Endothelial cell (in vitro differentiated cells): Measurements from ENCODE around the gene DSCAML1. TPM values are rescaled to one million over a fixed set of nuclear protein-coding genes. Genes with fewer than 3 reads are reported as not detected.

Experiments used
- DNase-seq: peaks from one replicate; pipeline ENCODE4 v3.0.0; 2021; ENCODE audit warnings: low spot score
- H3K27ac Mint-ChIP-seq: one replicate; pipeline ENCODE4 v1.8.0; 2021; ENCODE audit warnings: mixed read lengths, inconsistent platforms; ENCODE audit not compliant: unreplicated experiment
- H3K27me3 Mint-ChIP-seq: one replicate; pipeline ENCODE4 v1.8.0; 2021; ENCODE audit warnings: mild to moderate bottlenecking, moderate library complexity, mixed read lengths, inconsistent platforms; ENCODE audit not compliant: unreplicated experiment
- H3K36me3 Mint-ChIP-seq: one replicate; pipeline ENCODE4 v1.8.0; 2021; ENCODE audit warnings: mild to moderate bottlenecking, low read depth, mixed read lengths, inconsistent platforms; ENCODE audit not compliant: unreplicated experiment
- H3K4me1 Mint-ChIP-seq: one replicate; pipeline ENCODE4 v1.8.0; 2021; ENCODE audit warnings: mild to moderate bottlenecking, mixed read lengths, inconsistent platforms; ENCODE audit not compliant: unreplicated experiment
- H3K4me3 Mint-ChIP-seq: one replicate; pipeline ENCODE4 v1.8.0; 2021; ENCODE audit warnings: mild to moderate bottlenecking, mixed read lengths, inconsistent platforms; ENCODE audit not compliant: unreplicated experiment
- H3K9me3 Mint-ChIP-seq: one replicate; pipeline ENCODE4 v1.8.0; 2021; ENCODE audit warnings: mixed read lengths, inconsistent platforms; ENCODE audit not compliant: unreplicated experiment
- total RNA-seq: library from RNA; stranded (reverse); fragmentation: NEBNext Ultra II Directional; extraction: Animal tissue kit (Norgen Biotek cat#: 25700); gene quantifications from one replicate; pipeline ENCODE4 v1.2.1, GENCODE V29; 2021; ENCODE audit not compliant: unreplicated experiment
- TF ChIP-seq, protein P1 (sequence below): fragments of 200-600 bp; sonication (generic); IDR thresholded peaks from one replicate; pipeline ENCODE4 v1.5.0; 2021; ENCODE audit warnings: antibody characterized with exemption; ENCODE audit not compliant: unreplicated experiment

DSCAML1 gene
- total RNA-seq, 1 donor from 2014 or later, result 3.8 TPM

DNA sequence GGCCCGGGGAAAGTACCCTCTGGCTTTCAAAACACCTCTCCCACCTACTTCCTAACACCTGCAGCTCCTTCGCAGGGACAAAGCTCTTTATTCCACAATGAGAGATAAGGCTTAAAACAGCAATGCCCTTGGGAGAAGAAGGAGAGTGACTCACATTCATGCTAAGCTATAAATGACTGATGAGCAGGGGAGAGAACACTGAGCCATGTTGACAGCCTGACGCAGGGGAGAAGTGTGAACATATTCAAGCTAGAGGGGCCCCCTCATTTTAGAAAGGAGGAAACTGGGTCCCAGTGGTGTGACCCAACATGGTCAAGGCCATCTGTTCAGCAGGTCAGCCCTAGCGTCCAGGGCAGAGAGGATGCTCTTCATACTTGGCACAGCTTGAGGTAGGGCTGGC lies 171.8 kb downstream of the DSCAML1 start:
- H3K4me1 Mint-ChIP-seq, result no peaks in the 10 kb centered on the region
- no peak overlapping the region for H3K4me3 Mint-ChIP-seq
- TF ChIP-seq, protein P1, sequence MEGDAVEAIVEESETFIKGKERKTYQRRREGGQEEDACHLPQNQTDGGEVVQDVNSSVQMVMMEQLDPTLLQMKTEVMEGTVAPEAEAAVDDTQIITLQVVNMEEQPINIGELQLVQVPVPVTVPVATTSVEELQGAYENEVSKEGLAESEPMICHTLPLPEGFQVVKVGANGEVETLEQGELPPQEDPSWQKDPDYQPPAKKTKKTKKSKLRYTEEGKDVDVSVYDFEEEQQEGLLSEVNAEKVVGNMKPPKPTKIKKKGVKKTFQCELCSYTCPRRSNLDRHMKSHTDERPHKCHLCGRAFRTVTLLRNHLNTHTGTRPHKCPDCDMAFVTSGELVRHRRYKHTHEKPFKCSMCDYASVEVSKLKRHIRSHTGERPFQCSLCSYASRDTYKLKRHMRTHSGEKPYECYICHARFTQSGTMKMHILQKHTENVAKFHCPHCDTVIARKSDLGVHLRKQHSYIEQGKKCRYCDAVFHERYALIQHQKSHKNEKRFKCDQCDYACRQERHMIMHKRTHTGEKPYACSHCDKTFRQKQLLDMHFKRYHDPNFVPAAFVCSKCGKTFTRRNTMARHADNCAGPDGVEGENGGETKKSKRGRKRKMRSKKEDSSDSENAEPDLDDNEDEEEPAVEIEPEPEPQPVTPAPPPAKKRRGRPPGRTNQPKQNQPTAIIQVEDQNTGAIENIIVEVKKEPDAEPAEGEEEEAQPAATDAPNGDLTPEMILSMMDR, result no peak
- DNase-seq, result no peak
- H3K27ac Mint-ChIP-seq, result no peak overlapping the region
- H3K36me3 Mint-ChIP-seq, result no peaks in the 10 kb centered on the region
- H3K9me3 Mint-ChIP-seq, result no peaks in the 10 kb centered on the region
- peaks cover 4% of the 10 kb centered on the region for H3K27me3 Mint-ChIP-seq

DNA sequence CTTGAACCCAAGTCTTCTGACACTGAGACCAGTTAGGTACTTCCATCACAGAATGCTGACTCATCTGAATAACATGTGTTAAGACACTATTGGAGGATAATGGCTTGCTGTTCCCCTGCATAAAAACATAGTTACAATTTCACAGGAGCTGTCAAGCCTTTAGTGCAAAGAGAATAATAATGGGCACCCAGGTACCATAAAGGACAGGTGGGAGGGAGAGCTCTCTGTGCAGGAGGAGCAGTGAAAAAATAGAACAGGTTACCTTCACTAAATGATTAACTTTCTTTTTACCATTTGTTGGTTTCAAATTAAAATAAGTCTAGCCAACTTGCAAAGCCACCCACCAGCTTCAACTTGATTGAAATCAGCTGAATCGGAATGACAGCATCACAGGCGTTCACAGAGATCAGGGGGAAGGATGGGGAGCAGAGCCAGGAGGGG lies 173.2 kb downstream of the DSCAML1 start:
- Mint-ChIP-seq H3K4me3 (no peak overlapping the region), H3K4me1 (no peaks in the 10 kb centered on the region), H3K27ac (no peak overlapping the region), H3K27me3 (peaks cover 4% of the 10 kb centered on the region), H3K9me3 (no peaks in the 10 kb centered on the region), H3K36me3 (no peaks in the 10 kb centered on the region)
- DNase-seq, result no peak
- TF ChIP-seq, protein P1, result no peak

DNA sequence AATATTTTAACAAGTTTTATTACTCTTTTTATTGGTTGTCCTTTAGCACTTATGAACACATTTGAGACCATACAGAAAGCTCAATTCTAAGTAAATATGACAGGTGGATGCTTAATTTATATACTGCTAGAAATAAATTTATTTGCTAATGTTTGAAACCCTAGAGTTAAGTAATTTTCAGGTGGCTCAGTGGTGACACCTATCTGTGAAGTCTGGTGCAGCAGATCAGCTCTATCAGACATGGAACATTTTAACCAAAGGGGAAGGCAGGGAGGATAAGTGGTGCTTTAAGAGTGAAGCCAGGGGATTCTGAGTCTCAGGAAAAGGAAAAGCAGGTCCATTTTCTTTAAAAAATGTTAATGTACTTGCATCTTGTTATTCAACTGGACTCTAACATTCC lies 175.8 kb downstream of the DSCAML1 start:
- Mint-ChIP-seq H3K9me3 (no peaks in the 10 kb centered on the region), H3K4me1 (no peaks in the 10 kb centered on the region), H3K36me3 (no peaks in the 10 kb centered on the region), H3K4me3 (no peak overlapping the region), H3K27me3 (peaks cover 2% of the 10 kb centered on the region), H3K27ac (no peak overlapping the region)
- no peak for DNase-seq
- TF ChIP-seq, protein P1, result peak; percentile 58

DNA sequence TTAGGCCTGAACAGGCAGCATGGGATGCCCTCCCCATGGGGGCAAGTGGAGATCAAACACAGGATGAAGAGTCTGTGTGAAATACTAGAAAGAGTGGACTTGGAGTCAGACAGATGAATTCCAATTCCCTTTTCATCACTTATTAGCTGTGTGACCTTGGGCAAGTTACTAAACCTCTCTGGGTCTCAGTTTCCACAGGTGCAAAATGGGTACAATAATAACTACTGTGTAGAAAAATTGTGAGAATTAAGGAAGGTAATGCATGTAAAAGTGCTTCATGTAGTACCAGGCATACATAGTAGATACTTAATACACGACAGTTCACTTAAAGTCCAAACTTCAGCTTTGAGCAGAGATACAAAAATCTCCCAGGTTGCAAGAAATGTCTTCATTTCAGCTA lies 176.4 kb downstream of the DSCAML1 start:
- Mint-ChIP-seq H3K4me3 (no peak overlapping the region), H3K9me3 (no peaks in the 10 kb centered on the region), H3K27ac (no peak overlapping the region), H3K4me1 (no peaks in the 10 kb centered on the region), H3K36me3 (no peaks in the 10 kb centered on the region), H3K27me3 (peaks cover 2% of the 10 kb centered on the region)
- TF ChIP-seq, protein P1, result no peak
- DNase-seq, result no peak

DNA sequence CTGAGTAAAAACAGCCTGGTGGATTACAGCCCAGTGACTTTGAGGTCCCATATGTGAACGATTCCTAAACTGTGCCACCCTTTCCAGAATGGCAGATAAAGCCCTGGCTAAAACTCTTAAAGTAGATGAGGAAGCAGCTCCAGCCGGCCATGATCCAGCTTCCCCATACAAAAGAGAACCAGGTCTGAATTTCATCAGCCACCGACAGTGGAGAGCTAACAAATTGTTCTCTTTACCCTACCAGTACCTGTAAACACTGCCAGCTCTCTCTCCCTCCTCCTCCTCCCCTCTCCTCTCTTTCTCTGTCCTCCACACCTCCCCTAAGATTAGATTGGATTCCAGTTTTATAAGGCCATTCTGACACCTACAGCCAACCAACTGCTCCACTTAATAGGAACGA lies 176.9 kb downstream of the DSCAML1 start:
- no peaks in the 10 kb centered on the region for H3K4me1 Mint-ChIP-seq
- no peak overlapping the region for H3K27ac Mint-ChIP-seq
- peaks cover 2% of the 10 kb centered on the region for H3K27me3 Mint-ChIP-seq
- no peak overlapping the region for H3K4me3 Mint-ChIP-seq
- no peaks in the 10 kb centered on the region for H3K9me3 Mint-ChIP-seq
- DNase-seq, result no peak
- TF ChIP-seq, protein P1, result no peak
- no peaks in the 10 kb centered on the region for H3K36me3 Mint-ChIP-seq
